ENCODE measurements around the gene COX20.

DNA sequence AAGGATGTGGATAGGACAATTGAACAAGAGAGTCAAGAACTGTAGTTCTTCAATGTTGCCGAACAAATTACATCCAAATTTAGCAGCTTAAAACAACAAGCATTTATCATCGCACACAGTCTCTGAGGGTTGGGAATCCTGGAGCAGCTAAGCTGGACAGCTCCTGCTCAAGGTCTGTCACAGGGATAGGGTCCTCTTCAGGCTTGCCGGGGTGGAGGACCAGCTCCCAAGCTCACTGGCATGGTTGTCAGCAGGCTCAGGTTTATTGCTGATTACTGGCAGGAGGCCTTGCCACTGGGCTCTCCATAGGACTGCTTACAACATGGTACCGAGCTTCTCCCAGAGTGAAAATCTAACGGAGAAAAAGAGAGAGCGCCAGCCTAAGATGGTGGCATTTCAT lies 22.1 kb upstream of the COX20 start:
- TF ChIP-seq FOXA1 (IDR thresholded peaks at IDR 0.05) = no peak
- TF ChIP-seq FOXA1 (CRISPR knock-in tag; IDR thresholded peaks at IDR 0.05) = no peak
- no peak for TF ChIP-seq PHF8 (CRISPR knock-in tag; IDR thresholded peaks at IDR 0.05)
- TF ChIP-seq ZHX1 (CRISPR knock-in tag; IDR thresholded peaks at IDR 0.05; ENCODE audit: low read depth) = no peak
- no peak for TF ChIP-seq KDM4B (CRISPR knock-in tag; IDR thresholded peaks at IDR 0.05)
- no peak for TF ChIP-seq ETV6 (CRISPR knock-in tag; conservative IDR thresholded peaks at IDR 0.05)
- no peak for TF ChIP-seq ZNF747 (CRISPR knock-in tag; IDR thresholded peaks at IDR 0.05; ENCODE audit: borderline replicate concordance)
- TF ChIP-seq PTBP1 (IDR thresholded peaks at IDR 0.05; ENCODE audit: low read depth, low read length, poor library complexity, severe bottlenecking) = no peak
- no peak for TF ChIP-seq MEIS2 (CRISPR knock-in tag; IDR thresholded peaks at IDR 0.05)
- no peak for TF ChIP-seq CENPX (CRISPR knock-in tag; IDR thresholded peaks at IDR 0.05)
- TF ChIP-seq CHCHD3 (CRISPR knock-in tag; IDR thresholded peaks at IDR 0.05) = no peak
- no peak for TF ChIP-seq POLR2A (IDR thresholded peaks at IDR 0.05; ENCODE audit: insufficient read depth in 1 of 2, low read depth in 2 of 2, low read length in 2 of 2)
- TF ChIP-seq, protein P1, sequence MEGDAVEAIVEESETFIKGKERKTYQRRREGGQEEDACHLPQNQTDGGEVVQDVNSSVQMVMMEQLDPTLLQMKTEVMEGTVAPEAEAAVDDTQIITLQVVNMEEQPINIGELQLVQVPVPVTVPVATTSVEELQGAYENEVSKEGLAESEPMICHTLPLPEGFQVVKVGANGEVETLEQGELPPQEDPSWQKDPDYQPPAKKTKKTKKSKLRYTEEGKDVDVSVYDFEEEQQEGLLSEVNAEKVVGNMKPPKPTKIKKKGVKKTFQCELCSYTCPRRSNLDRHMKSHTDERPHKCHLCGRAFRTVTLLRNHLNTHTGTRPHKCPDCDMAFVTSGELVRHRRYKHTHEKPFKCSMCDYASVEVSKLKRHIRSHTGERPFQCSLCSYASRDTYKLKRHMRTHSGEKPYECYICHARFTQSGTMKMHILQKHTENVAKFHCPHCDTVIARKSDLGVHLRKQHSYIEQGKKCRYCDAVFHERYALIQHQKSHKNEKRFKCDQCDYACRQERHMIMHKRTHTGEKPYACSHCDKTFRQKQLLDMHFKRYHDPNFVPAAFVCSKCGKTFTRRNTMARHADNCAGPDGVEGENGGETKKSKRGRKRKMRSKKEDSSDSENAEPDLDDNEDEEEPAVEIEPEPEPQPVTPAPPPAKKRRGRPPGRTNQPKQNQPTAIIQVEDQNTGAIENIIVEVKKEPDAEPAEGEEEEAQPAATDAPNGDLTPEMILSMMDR (CRISPR knock-in tag; IDR thresholded peaks at IDR 0.05) = no peak
- TF ChIP-seq, protein P2, sequence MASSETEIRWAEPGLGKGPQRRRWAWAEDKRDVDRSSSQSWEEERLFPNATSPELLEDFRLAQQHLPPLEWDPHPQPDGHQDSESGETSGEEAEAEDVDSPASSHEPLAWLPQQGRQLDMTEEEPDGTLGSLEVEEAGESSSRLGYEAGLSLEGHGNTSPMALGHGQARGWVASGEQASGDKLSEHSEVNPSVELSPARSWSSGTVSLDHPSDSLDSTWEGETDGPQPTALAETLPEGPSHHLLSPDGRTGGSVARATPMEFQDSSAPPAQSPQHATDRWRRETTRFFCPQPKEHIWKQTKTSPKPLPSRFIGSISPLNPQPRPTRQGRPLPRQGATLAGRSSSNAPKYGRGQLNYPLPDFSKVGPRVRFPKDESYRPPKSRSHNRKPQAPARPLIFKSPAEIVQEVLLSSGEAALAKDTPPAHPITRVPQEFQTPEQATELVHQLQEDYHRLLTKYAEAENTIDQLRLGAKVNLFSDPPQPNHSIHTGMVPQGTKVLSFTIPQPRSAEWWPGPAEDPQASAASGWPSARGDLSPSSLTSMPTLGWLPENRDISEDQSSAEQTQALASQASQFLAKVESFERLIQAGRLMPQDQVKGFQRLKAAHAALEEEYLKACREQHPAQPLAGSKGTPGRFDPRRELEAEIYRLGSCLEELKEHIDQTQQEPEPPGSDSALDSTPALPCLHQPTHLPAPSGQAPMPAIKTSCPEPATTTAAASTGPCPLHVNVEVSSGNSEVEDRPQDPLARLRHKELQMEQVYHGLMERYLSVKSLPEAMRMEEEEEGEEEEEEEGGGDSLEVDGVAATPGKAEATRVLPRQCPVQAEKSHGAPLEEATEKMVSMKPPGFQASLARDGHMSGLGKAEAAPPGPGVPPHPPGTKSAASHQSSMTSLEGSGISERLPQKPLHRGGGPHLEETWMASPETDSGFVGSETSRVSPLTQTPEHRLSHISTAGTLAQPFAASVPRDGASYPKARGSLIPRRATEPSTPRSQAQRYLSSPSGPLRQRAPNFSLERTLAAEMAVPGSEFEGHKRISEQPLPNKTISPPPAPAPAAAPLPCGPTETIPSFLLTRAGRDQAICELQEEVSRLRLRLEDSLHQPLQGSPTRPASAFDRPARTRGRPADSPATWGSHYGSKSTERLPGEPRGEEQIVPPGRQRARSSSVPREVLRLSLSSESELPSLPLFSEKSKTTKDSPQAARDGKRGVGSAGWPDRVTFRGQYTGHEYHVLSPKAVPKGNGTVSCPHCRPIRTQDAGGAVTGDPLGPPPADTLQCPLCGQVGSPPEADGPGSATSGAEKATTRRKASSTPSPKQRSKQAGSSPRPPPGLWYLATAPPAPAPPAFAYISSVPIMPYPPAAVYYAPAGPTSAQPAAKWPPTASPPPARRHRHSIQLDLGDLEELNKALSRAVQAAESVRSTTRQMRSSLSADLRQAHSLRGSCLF (CRISPR knock-in tag; IDR thresholded peaks at IDR 0.05; ENCODE audit: borderline replicate concordance) = no peak

Measured in HepG2 (cell line).